GM23338 (cell line): Measurements from ENCODE around the gene PLCG2. TPM values are rescaled to one million over a fixed set of nuclear protein-coding genes. Genes with fewer than 3 reads are reported as not detected.
A peak's percentile ranks its signal among the peaks of the same experiment; 100 is the strongest.

Experiments used
- ATAC-seq: fragments of 200-7000 bp; cut with Tn5 transposase; 3 replicates; pipeline ENCODE4 v1.9.1; 2020
- DNase-seq: peaks from one replicate; pipeline ENCODE4 v3.0.0-alpha.2; 2015; ENCODE audit warnings: low spot score
- H2AFZ ChIP-seq: fragments of 200-600 bp; sonication (generic); 2 replicates; pipeline ENCODE4 v1.8.0; 2016; ENCODE audit warnings: antibody characterized with exemption, mild to moderate bottlenecking, moderate library complexity
- H3F3A ChIP-seq: fragments of 200-600 bp; sonication (generic); replicated peaks from 2 replicates; pipeline ENCODE4 v1.8.0; 2017; ENCODE audit warnings: antibody characterized with exemption, mixed run types, low read depth
- H3K27ac ChIP-seq: fragments of 200-600 bp; sonication (generic); 2 replicates; pipeline ENCODE4 v1.6.1; 2016; ENCODE audit warnings: low read depth
- H3K27me3 ChIP-seq: fragments of 200-600 bp; sonication (generic); 2 replicates; pipeline ENCODE4 v1.8.0; 2016; ENCODE audit warnings: mild to moderate bottlenecking, mixed run types, moderate library complexity; ENCODE audit not compliant: insufficient read depth
- H3K36me3 ChIP-seq: fragments of 200-600 bp; sonication (generic); 2 replicates; pipeline ENCODE4 v1.8.0; 2016; ENCODE audit warnings: mild to moderate bottlenecking; ENCODE audit not compliant: insufficient read depth
- H3K4me1 ChIP-seq: fragments of 200-600 bp; sonication (generic); 2 replicates; pipeline ENCODE4 v1.8.0; 2016; ENCODE audit warnings: mild to moderate bottlenecking, moderate library complexity; ENCODE audit not compliant: insufficient read depth
- H3K4me2 ChIP-seq: fragments of 200-600 bp; sonication (generic); 2 replicates; pipeline ENCODE4 v1.7.1; 2017; ENCODE audit warnings: mixed run types
- H3K4me3 ChIP-seq: fragments of 200-600 bp; sonication (generic); 2 replicates; pipeline ENCODE4 v1.6.1; 2016; ENCODE audit warnings: mixed run types
- H3K79me2 ChIP-seq: fragments of 200-600 bp; sonication (generic); replicated peaks from 2 replicates; pipeline ENCODE4 v1.8.0; 2017; ENCODE audit warnings: mild to moderate bottlenecking; ENCODE audit not compliant: insufficient read depth
- H3K9me2 ChIP-seq: fragments of 200-600 bp; sonication (generic); 2 replicates; pipeline ENCODE4 v1.8.0; 2017; ENCODE audit not compliant: insufficient read depth
- H4K20me1 ChIP-seq: fragments of 200-600 bp; sonication (generic); replicated peaks from 2 replicates; pipeline ENCODE4 v1.8.0; 2017; ENCODE audit warnings: mild to moderate bottlenecking; ENCODE audit not compliant: insufficient read depth
- H3K27ac Mint-ChIP-seq: 2 replicates; pipeline ENCODE4 v1.8.0; 2020; ENCODE audit warnings: inconsistent platforms, mild to moderate bottlenecking, moderate library complexity, mixed read lengths
- H3K27me3 Mint-ChIP-seq: 3 replicates; pipeline ENCODE4 v1.8.0; 2022; ENCODE audit warnings: low read depth, mild to moderate bottlenecking, moderate library complexity, mixed read lengths, inconsistent platforms; ENCODE audit not compliant: insufficient read depth, poor library complexity
- H3K36me3 Mint-ChIP-seq: 3 replicates; pipeline ENCODE4 v1.8.0; 2021; ENCODE audit warnings: low read depth, mild to moderate bottlenecking, inconsistent platforms, moderate library complexity, mixed read lengths
- H3K4me1 Mint-ChIP-seq: 3 replicates; pipeline ENCODE4 v1.8.0; 2020; ENCODE audit warnings: mild to moderate bottlenecking, inconsistent platforms, mixed read lengths
- H3K4me3 Mint-ChIP-seq: 3 replicates; pipeline ENCODE4 v1.8.0; 2021; ENCODE audit warnings: moderate library complexity, mild to moderate bottlenecking, inconsistent platforms, mixed read lengths
- H3K9me3 Mint-ChIP-seq: 3 replicates; pipeline ENCODE4 v1.8.0; 2020; ENCODE audit warnings: moderate library complexity, mild to moderate bottlenecking, inconsistent platforms, mixed read lengths
- CTCF ChIP-seq, 2 experiments: fragments of 200-600 bp in 1 of 2; sonication (generic) in 1 of 2; conservative IDR thresholded peaks; 2 replicates each; pipeline versions ENCODE4 v1.5.1 to v1.6.1; 2016 to 2017; ENCODE audit warnings: antibody characterized with exemption in 2 of 2, low read depth in 2 of 2, mild to moderate bottlenecking in 2 of 2, moderate library complexity in 1 of 2
- ETS1 ChIP-seq: IDR thresholded peaks from 2 replicates; pipeline ENCODE4 v1.6.1; 2016; ENCODE audit warnings: antibody characterized with exemption
- EZH2 ChIP-seq: fragments of 200-600 bp; sonication (generic); IDR thresholded peaks from one replicate; pipeline ENCODE4 v1.8.0; 2017; ENCODE audit warnings: antibody characterized with exemption, mild to moderate bottlenecking, low read depth; ENCODE audit not compliant: unreplicated experiment
- EZH2phosphoT487 ChIP-seq: fragments of 200-600 bp; sonication (generic); IDR thresholded peaks from one replicate; pipeline ENCODE4 v1.8.1; 2018; ENCODE audit warnings: antibody characterized with exemption; ENCODE audit not compliant: unreplicated experiment
- NANOG ChIP-seq: IDR thresholded peaks from 2 replicates; pipeline ENCODE4 v1.6.1; 2016; ENCODE audit warnings: antibody characterized with exemption, borderline replicate concordance
- POLR2AphosphoS5 ChIP-seq: IDR thresholded peaks from 2 replicates; pipeline ENCODE4 v1.6.1; 2016; ENCODE audit warnings: antibody characterized with exemption, low read depth
- STAT1 ChIP-seq: IDR thresholded peaks from one replicate; pipeline ENCODE4 v1.6.1; 2016; ENCODE audit warnings: antibody characterized with exemption; ENCODE audit not compliant: unreplicated experiment
- ZNF331 ChIP-seq: fragments of 250-450 bp; sonication (Bioruptor Pico); IDR thresholded peaks from 2 replicates; pipeline ENCODE4 v1.5.0; 2020; ENCODE audit warnings: low read depth, mild to moderate bottlenecking, moderate library complexity
- ZNF462 ChIP-seq: fragments of 250-450 bp; sonication (Bioruptor Pico); IDR thresholded peaks from 2 replicates; pipeline ENCODE4 v1.5.0; 2020; ENCODE audit warnings: mild to moderate bottlenecking, moderate library complexity
- polyA plus RNA-seq: library from polyadenylated mRNA; unstranded; fragments of >200 nt; fragmentation: Nextera tagmentation; extraction: Ambion mirVana; gene quantifications from 2 replicates; pipeline ENCODE4 v1.2.1, GENCODE V29; 2016
- total RNA-seq: library from RNA; depleted of rRNA; stranded (reverse); fragments of >200 nt; shearing (Covaris generic); gene quantifications from 2 replicates; pipeline ENCODE4 v1.2.3, GENCODE V29; 2014

Gene PLCG2
- total and polyA plus RNA-seq, 2 experiments from 2014 or later = 2.4 to 5.9 TPM

- TF ChIP-seq ZNF462 (CRISPR knock-in tag) = no peak
- no peak for TF ChIP-seq ETS1
- TF ChIP-seq EZH2 = no peak
- TF ChIP-seq STAT1 = no peak
Observed at GRCh38 chr16:81861503-81861902, 82.4 kb downstream of the PLCG2 start (continued).

- no peaks in the 10 kb centered on the region for H4K20me1 ChIP-seq
- no peaks in the 10 kb centered on the region for H3K9me2 ChIP-seq
- Mint-ChIP-seq H3K4me3 (no peak overlapping the region), H3K9me3 (no peaks in the 10 kb centered on the region), H3K27ac (no peak overlapping the region), H3K27me3 (peaks cover 9% of the 10 kb centered on the region), H3K4me1 (peaks cover 25% of the 10 kb centered on the region), H3K36me3 (0 out of 3 replicates have a peak, but pooled peaks cover 3% of the 10 kb centered on the region)
- DNase-seq = no peak
- H3K4me2 ChIP-seq = no peak overlapping the region
- ATAC-seq = no peak
- no peak overlapping the region for H3K4me3 ChIP-seq
- no peaks in the 10 kb centered on the region for H3K79me2 ChIP-seq
- H3F3A ChIP-seq = no peaks in the 10 kb centered on the region
- peaks cover 17% of the 10 kb centered on the region for H3K4me1 ChIP-seq
- H3K36me3 ChIP-seq = no peaks in the 10 kb centered on the region
- 0 out of 2 replicates have a peak overlapping the region, but pooled peaks have one; percentile 43 for H2AFZ ChIP-seq
- H3K27ac ChIP-seq = no peak overlapping the region
- no peaks in the 10 kb centered on the region for H3K27me3 ChIP-seq
- no peak for TF ChIP-seq EZH2phosphoT487
- no peak for TF ChIP-seq ZNF331 (CRISPR knock-in tag)
- no peak for TF ChIP-seq EZH2
- no peak for TF ChIP-seq POLR2AphosphoS5
- TF ChIP-seq CTCF (conservative IDR thresholded peaks at IDR 0.05; ENCODE audit: low read depth in 2 of 2) = no peak
- no peak for TF ChIP-seq NANOG
- TF ChIP-seq ETS1 = no peak
Observed at GRCh38 chr16:81861915-81862314, 82.8 kb downstream of the PLCG2 start.
